Measurements from ENCODE around the gene UMODL1.

- TF ChIP-seq CTCF (IDR thresholded peaks at IDR 0.05) (peak; percentile 59 to 85 (median 70)), POLR2A (IDR thresholded peaks at IDR 0.05) (no peak)
Measured at GRCh38 chr21:42107881-42108553, 36.9 kb downstream of the UMODL1 start.
